T-helper 2 cell treated with Interferon-gamma antibody and Interleukin-4, amounts not matched to agents 100 ng/mL and 5 ng/mL, for 36 hours (primary cell): ENCODE measurements around the gene DHX9. TPM values are rescaled to one million over a fixed set of nuclear protein-coding genes. Genes with fewer than 3 reads are reported as not detected.
"Not testable (repeated sequence)": the region's sequence is repeated elsewhere in the genome, so short reads cannot be mapped to it uniquely, and the experiment has no call there.

Experiments used
- intact Hi-C: fragments of 100-400 bp; cut with micrococcal nuclease; formaldehyde crosslinking; loops from one replicate; pipeline ENCODE4 v1.15.1; 2023
- total RNA-seq: library from RNA; stranded (reverse); gene quantifications from 2 replicates; pipeline ENCODE4 v1.2.3, GENCODE V29; 2022

Gene DHX9
- total RNA-seq, 1 donor from 2014 or later: 261 TPM

GRCh38 chr1:182886985-182887384 lies 47.8 kb downstream of the DHX9 start:
- intact Hi-C loops: no loop called here

- intact Hi-C loops: no loop called here
Observed at GRCh38 chr1:182888736-182889531, 49.8 kb downstream of the DHX9 start.

DNA sequence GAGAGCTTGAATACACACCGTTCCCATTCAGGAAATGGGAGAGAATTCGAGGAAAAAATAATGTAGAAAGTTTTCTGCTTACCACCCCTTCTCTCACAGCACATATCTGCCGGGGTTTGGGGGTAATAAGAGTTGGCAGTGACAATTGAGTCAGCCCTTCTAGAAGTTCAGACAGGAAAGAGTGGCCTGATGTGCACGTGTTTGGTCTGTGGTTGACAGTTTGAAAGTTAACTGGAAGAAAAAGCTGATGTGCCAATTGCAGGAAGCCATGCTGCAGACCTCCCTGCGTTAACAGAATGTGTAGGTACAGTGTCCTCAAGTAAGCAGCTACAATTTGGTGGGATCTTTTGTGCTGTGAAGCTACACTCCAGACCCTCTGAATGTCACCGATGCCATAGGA lies 50.9 kb downstream of the DHX9 start:
- intact Hi-C loops: no loop called here

DNA sequence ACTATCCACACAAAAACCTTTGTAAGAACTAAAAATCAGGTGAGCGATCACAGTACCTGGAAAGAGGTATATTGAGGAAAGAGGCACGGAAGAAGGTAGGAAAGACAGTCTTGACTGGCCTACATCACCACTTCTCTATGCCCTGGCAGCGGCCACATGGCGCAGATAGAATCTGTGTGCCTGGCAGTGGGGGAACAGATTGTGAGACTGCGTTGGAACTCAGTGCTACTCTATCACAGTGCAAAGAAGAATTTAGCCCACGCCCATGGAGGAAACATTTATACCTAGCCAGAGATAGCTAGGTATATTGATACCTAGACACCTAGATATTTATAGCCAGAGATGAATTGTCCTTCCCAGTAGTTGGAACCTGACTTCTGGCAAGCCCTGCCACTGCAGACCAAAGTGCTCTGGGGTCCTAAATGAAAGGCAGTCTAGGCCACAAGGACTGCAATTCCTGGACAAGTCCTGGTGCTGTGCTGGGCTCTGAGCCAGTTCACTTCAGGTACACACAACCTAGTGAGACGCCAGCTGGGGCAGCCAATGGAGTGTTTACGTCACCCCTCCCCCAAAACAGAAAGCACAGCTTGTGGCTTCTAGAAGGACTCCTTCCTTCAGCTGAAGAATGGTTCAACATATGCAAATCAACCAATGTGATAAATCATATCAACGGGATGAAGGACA lies 51.9 kb downstream of the DHX9 start:
- intact Hi-C loops: no loop called here

GRCh38 chr1:182897696-182898095 lies 58.5 kb downstream of the DHX9 start:
- intact Hi-C loops: no loop called here

GRCh38 chr1:182901946-182902345 lies 62.8 kb downstream of the DHX9 start:
- intact Hi-C loops: not testable (repeated sequence)

GRCh38 chr1:182905321-182905720 lies 66.2 kb downstream of the DHX9 start:
- intact Hi-C loops: no loop called here

GRCh38 chr1:182909578-182909977 lies 70.4 kb downstream of the DHX9 start:
- intact Hi-C loops: no loop called here

DNA sequence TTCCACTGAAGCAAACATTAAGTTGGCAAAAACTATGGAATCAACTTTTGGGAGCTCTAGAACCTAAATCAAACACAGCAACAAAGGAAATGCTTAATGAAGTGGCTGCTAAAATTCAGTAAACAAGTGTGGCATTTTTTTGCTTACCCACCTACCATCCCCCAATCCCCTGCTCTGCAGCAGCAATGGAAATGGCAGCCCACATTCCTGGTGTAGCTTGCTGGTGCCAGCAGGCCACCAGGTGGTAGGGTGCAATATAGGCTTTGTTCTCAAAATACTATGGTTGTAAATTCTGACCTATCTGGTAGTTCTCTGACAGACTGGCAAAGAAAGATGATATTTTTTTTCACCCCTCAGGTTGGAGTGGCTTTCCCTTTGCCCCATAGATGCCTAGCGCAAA lies 71.0 kb downstream of the DHX9 start:
- intact Hi-C loops: no loop called here

- intact Hi-C loops: no loop called here
Observed at GRCh38 chr1:182913401-182913800, 74.3 kb downstream of the DHX9 start.

DNA sequence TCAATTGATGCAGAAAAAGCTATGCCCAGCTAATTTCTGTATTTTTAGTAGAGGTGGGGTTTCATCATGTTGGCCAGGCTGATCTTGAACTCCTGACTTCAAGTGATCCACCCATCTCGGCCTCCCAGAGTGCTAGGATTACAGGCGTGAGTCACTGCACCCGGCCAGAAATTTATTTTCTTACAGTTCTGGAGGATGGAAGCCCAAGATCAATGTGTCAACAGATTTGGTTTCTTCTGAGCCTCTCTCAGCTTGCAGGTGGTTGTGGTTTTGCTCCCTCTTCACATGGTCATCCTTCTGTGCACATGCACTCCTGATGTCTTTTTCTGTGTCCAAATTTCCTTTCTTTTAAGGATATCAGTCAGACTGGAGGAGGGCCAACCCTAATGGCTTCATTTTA lies 78.2 kb downstream of the DHX9 start:
- intact Hi-C loops: no loop called here

GRCh38 chr1:182925661-182926060 lies 86.5 kb downstream of the DHX9 start:
- intact Hi-C loops: no loop called here

DNA sequence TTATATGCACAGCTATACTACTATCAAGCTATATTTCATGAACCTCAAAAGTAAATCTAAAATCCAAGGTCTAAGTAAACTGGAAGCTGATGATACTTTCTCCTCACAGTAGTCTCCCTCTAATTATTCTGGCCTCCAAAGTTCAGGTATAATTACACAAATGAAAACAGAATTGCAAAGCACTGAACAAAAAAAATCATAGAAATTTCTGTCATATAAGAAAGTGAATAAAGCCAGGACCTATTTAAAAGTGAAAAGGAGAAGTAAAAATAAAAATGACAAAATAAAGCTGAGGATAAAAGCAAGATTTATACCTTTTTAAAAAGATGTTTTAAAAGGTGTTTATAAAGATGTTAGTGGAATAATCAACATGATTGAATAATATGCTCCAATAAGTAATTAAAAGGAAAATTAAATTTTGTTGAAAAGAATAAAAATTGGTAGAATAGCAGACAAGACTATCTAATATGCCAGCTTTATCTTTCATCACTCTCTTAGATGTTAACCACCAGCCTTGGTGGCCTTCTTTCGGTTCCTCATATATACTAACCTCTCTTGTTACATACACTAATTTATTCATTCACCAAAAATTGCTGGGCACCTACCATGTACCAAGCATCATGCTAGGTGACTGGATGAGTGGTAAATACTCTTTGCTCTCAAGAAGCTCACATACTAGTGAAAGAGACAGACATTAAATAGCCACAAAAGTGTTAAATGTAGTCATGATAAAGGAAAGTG lies 88.7 kb downstream of the DHX9 start:
- intact Hi-C loops: no loop called here

- intact Hi-C loops: no loop called here
Observed at GRCh38 chr1:182930985-182931384, 91.8 kb downstream of the DHX9 start.

DNA sequence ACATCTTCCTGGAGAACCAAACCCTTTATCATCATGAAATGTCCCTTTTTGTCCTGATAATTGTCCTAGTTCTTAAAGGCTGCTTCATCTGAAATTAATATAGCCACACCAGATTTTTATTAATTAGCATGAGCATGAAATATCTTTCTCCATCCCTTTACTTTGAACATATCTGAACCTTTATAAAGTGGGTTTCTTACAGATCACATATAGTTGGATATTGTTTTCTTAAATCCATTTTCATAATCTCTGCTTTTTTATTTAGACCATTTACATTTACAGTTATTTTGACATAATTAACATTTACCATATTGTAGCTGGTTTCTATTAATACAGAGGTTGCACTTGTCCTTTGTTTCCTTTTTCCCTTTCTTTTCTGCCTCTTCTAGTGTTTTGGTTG lies 96.6 kb downstream of the DHX9 start:
- intact Hi-C loops: no loop called here

Other genes starting within 250 kb of the DHX9 start
- gene RGS16, start 235.0 kb upstream of the DHX9 start, total RNA-seq: 10.2 and 10.7 TPM in 2 replicates
- not detected in 2 replicates for gene RGS8, start 154.8 kb upstream of the DHX9 start, total RNA-seq
- 2.5 and 3.2 TPM in 2 replicates for gene NPL, start 49.6 kb upstream of the DHX9 start, total RNA-seq
- not detected in 2 replicates for gene SHCBP1L, start 113.8 kb downstream of the DHX9 start, total RNA-seq
- gene LAMC1, start 184.1 kb downstream of the DHX9 start, total RNA-seq: not detected in 2 replicates